Skeletal muscle tissue (tissue), 4 donors: ENCODE measurements around the gene FAM107A. TPM values are rescaled to one million over a fixed set of nuclear protein-coding genes. Genes with fewer than 3 reads are reported as not detected.

Source experiments
- H3K27ac ChIP-seq: one replicate; pipeline ENCODE4 v1.7.0; 2013; ENCODE audit warnings: mild to moderate bottlenecking, low read depth, low read length, inconsistent platforms
- H3K27me3 ChIP-seq, 3 donors: one replicate each; pipeline ENCODE4 v1.7.0; 2013; ENCODE audit warnings: low read length in 3 of 3; ENCODE audit not compliant: control insufficient read depth in 3 of 3, insufficient read depth in 3 of 3
- H3K36me3 ChIP-seq, 3 donors: one replicate each; pipeline ENCODE4 v1.7.0; 2013; ENCODE audit warnings: low read length in 3 of 3; ENCODE audit not compliant: control insufficient read depth in 3 of 3, insufficient read depth in 3 of 3
- H3K4me1 ChIP-seq, 3 donors: one replicate each; pipeline ENCODE4 v1.7.0; 2013; ENCODE audit warnings: low read length in 3 of 3, mild to moderate bottlenecking in 3 of 3; ENCODE audit not compliant: control insufficient read depth in 3 of 3, insufficient read depth in 3 of 3
- H3K4me3 ChIP-seq, 3 donors: one replicate each; pipeline ENCODE4 v1.7.0; 2013; ENCODE audit warnings: low read length in 3 of 3
- H3K9ac ChIP-seq, 3 donors: one replicate each; pipeline ENCODE4 v1.7.0; 2013; ENCODE audit warnings: low read length in 3 of 3, mild to moderate bottlenecking in 3 of 3, moderate library complexity in 2 of 3, low read depth in 1 of 3
- H3K9me3 ChIP-seq, 3 donors: one replicate each; pipeline ENCODE4 v1.7.0; 2013; ENCODE audit warnings: low read length in 3 of 3; ENCODE audit not compliant: control insufficient read depth in 3 of 3
- total RNA-seq: library from RNA; depleted of rRNA; stranded (reverse); fragments of >200 nt; gene quantifications from one replicate; pipeline ENCODE4 v1.2.3, GENCODE V29; 2014
- donor health status: Osteomylitis.

The FAM107A gene
- total RNA-seq, 1 donor from 2014 or later: under 0.01 TPM

GRCh38 chr3:58594117-58594516 is 16.9 kb upstream of the FAM107A start:
- Histone ChIP-seq H3K4me3 (no peak overlapping the region), H3K4me1 (no peaks in the 10 kb centered on the region), H3K36me3 (no peaks in the 10 kb centered on the region), H3K9me3 (no peaks in the 10 kb centered on the region), H3K27me3 (no peaks in the 10 kb centered on the region), H3K9ac (no peak overlapping the region), H3K27ac (no peak overlapping the region)

GRCh38 chr3:58591517-58592510 is 14.6 kb upstream of the FAM107A start:
- H3K4me1 ChIP-seq: no peaks in the 10 kb centered on the region
- H3K9ac ChIP-seq: no peak overlapping the region
- no peak overlapping the region for H3K27ac ChIP-seq
- no peaks in the 10 kb centered on the region for H3K36me3 ChIP-seq
- H3K27me3 ChIP-seq: peaks cover 4 to 10% (median 4%) of the 10 kb centered on the region in 3 donors
- H3K9me3 ChIP-seq: no peaks in the 10 kb centered on the region
- H3K4me3 ChIP-seq: no peak overlapping the region

GRCh38 chr3:58588030-58588614 is 10.9 kb upstream of the FAM107A start:
- Histone ChIP-seq H3K9ac (no peak overlapping the region), H3K36me3 (no peaks in the 10 kb centered on the region), H3K27ac (no peak overlapping the region), H3K9me3 (no peaks in the 10 kb centered on the region), H3K27me3 (peaks cover 12 to 20% (median 15%) of the 10 kb centered on the region in 3 donors), H3K4me3 (no peak overlapping the region), H3K4me1 (peaks cover 13 to 15% (median 14%) of the 10 kb centered on the region in 3 donors)

- Histone ChIP-seq H3K27ac (no peak overlapping the region), H3K4me3 (no peak overlapping the region), H3K9me3 (no peaks in the 10 kb centered on the region), H3K9ac (no peak overlapping the region), H3K27me3 (peaks cover 12 to 20% (median 15%) of the 10 kb centered on the region in 3 donors), H3K36me3 (no peaks in the 10 kb centered on the region), H3K4me1 (peaks cover 13 to 15% (median 14%) of the 10 kb centered on the region in 3 donors)
Measured at GRCh38 chr3:58586776-58587192, 9.6 kb upstream of the FAM107A start.

GRCh38 chr3:58585994-58586393 is 8.8 kb upstream of the FAM107A start:
- Histone ChIP-seq H3K36me3 (no peaks in the 10 kb centered on the region), H3K27me3 (peaks cover 12 to 20% (median 15%) of the 10 kb centered on the region in 3 donors), H3K4me3 (peak overlapping the region in 2 of 3 donors; percentile 88), H3K27ac (no peak overlapping the region), H3K9ac (peak overlapping the region in 1 of 3 donors; percentile 79), H3K4me1 (peaks cover 13 to 15% (median 14%) of the 10 kb centered on the region in 3 donors), H3K9me3 (no peaks in the 10 kb centered on the region)

- Histone ChIP-seq H3K4me1 (peaks cover 13 to 15% (median 14%) of the 10 kb centered on the region in 3 donors), H3K4me3 (peak overlapping the region; percentile 70 to 88 (median 88)), H3K9me3 (no peaks in the 10 kb centered on the region), H3K27me3 (peaks cover 12 to 20% (median 15%) of the 10 kb centered on the region in 3 donors), H3K27ac (peak overlapping the region; percentile 61), H3K9ac (peak overlapping the region; percentile 79 to 88 (median 84)), H3K36me3 (no peaks in the 10 kb centered on the region)
Measured at GRCh38 chr3:58585005-58585786, 8.0 kb upstream of the FAM107A start.

- Histone ChIP-seq H3K9ac (peak overlapping the region; percentile 79 to 88 (median 84)), H3K4me1 (peaks cover 13 to 15% (median 14%) of the 10 kb centered on the region in 3 donors), H3K36me3 (no peaks in the 10 kb centered on the region), H3K27ac (peak overlapping the region; percentile 61), H3K27me3 (peaks cover 12 to 20% (median 15%) of the 10 kb centered on the region in 3 donors), H3K4me3 (peak overlapping the region; percentile 70 to 88 (median 88)), H3K9me3 (no peaks in the 10 kb centered on the region)
Measured at GRCh38 chr3:58584690-58585004, 7.5 kb upstream of the FAM107A start.

GRCh38 chr3:58581328-58582091 is 4.3 kb upstream of the FAM107A start:
- no peak overlapping the region for H3K27ac ChIP-seq
- H3K27me3 ChIP-seq: peaks cover 5 to 8% (median 7%) of the 10 kb centered on the region in 3 donors
- H3K9me3 ChIP-seq: no peaks in the 10 kb centered on the region
- no peak overlapping the region for H3K9ac ChIP-seq
- peaks cover 19 to 29% (median 24%) of the 10 kb centered on the region in 3 donors for H3K4me1 ChIP-seq
- H3K4me3 ChIP-seq: no peak overlapping the region
- H3K36me3 ChIP-seq: no peaks in the 10 kb centered on the region

GRCh38 chr3:58580826-58581327 is 3.7 kb upstream of the FAM107A start:
- Histone ChIP-seq H3K36me3 (no peaks in the 10 kb centered on the region), H3K4me1 (peaks cover 21 to 30% (median 27%) of the 10 kb centered on the region in 3 donors), H3K27me3 (peaks cover 0 to 7% (median 2%) of the 10 kb centered on the region in 3 donors), H3K9me3 (no peaks in the 10 kb centered on the region), H3K27ac (no peak overlapping the region), H3K4me3 (no peak overlapping the region), H3K9ac (no peak overlapping the region)
